Left kidney (tissue), 2 donors: ENCODE measurements around the gene SGPL1. TPM values are rescaled to one million over a fixed set of nuclear protein-coding genes. Genes with fewer than 3 reads are reported as not detected.

Source experiments
- DNase-seq: peaks from one replicate; pipeline ENCODE4 v3.0.0-alpha.2; 2013
- polyA plus RNA-seq: library from polyadenylated mRNA; unstranded; fragments of 120-200 nt; gene quantifications from one replicate; pipeline ENCODE4 v1.2.1, GENCODE V29; 2013; ENCODE audit not compliant: insufficient read length

SGPL1 gene
- polyA plus RNA-seq, 1 donor, result 78.4 TPM

DNA sequence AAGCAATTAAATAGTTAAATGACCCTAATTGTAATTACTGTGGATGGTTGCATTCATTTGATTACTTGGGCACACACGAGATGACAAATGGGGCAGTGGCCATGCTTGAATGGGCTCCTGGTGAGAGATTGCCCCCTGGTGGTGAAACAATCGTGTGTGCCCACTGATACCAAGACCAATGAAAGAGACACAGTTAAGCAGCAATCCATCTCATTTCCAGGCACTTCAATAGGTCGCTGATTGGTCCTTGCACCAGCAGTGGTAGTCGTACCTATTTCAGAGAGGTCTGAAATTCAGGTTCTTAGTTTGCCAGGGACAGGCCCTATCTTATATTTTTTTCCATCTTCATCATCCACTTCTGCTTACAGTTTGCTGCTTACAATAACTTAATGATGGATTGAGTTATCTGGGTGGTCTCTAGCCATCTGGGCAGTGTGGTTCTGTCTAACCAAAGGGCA is 64.4 kb downstream of the SGPL1 start:
- DNase-seq, result peak; percentile 77

DNA sequence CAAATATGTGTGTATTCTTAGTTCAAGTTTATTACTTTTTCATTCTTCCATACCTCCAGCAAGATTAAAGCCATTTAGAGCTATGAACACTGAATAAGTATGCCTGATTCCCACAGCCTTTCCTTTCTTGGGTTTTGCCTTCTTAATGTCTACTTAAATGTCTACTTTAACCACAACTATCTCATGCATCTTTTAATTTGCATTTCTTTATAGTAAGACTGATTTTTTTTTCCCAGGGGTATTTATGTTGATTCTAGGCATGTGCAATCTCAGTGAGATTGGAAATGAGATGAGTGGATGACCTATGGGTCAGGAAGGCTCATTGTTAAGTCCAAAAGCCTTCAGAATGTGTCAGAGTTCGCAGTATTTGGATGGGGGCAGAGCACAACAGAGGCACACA is 69.0 kb downstream of the SGPL1 start:
- DNase-seq, result no peak

DNA sequence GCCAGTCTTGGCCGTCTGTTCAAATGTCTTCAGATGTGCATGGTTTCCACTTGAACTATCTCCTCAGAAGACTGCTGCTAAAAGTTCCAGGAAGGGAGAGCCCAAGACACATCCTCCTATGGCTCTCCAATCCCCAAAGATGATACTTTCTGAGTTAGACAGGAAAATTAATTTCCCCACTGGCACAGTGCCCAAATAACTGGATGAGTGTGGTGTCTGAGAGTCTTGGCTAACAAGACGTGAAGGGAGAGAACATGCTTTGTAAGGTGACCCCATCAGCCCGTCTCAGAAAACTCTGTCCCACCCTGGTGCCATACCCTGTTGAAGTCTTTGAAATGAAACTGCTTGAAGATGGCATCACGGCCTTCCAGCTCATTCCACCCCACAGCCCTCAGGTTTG is 69.7 kb downstream of the SGPL1 start:
- DNase-seq, result no peak

DNA sequence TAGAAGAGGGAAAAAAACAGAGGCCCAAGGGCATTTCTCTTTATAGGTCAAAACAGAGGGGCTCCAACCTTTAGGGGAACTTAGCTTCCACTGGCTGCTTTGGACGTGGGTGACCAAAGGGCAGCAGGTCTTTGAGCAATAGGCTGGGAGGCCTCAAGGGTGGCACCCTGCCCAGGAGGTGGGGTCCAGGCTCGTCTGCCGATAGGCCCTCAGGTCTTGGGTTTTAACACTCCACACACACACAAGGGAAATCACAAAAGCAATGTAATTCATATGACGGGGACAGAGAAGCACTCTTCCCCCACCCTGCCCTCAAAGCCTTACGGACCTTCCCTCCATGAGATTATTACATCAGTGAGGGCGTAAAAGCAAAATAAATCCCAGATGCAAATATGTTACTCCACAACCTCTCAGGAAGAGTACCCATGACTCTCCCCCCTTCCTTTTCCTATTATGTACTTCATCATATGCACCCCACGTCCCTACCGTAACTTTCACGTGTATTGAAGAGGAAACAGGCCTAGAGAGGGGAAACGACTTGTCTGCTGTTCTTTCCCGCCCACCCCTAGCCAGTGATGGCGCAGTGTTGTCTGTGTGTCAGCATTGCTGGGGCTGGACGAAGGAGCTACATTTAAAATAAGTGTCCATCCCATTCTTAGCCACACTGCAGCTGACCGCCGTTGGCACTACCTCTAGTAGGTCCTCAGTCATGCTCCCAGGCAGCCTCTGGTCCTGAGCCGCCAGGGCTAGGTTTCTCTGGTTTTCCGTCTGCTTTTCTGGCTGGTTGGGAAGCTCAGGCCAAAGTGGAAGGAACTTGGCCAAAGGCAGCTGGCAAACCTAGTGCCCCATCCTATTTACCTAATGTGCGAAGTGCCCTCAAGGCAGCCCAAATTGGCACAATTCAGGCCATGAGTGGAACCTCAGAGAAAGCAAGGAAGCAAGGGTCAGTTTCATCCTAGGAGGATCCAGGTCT is 70.5 kb downstream of the SGPL1 start:
- no peak for DNase-seq

DNA sequence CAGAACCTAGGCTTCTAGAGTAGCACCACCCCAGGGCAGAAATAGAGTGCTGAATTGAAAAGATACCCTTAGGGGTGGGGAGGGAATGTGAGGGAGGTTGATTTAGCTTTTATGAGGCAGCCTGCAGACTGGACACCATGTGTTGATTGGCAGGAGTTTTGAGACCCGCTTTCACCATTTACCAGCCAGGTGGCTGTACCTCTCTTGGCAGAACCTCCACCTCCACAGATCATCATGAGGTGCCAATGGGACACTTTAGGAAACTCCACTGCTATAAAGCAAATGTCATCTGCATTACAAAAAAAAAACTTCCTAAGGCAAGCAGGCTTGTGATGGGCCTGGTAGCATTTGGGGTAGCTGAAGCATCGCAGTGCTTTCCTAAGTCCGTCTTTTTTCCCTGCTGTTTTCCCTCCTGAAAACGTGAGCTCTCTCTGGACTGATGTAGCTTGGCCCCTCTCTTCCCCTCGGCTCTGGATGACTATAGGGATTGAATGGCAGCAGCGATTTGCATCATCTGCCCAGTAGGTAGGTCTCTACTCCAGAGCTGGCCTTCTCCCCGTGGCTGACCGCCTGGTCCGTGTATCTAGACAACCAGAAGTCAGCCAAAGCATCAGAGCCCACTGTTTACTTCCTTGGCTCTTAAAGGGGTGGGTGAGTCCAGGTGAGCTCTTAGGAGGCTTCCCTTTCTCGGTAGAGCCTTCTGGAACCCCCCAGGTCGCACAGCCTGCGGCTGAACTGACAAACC is 71.3 kb downstream of the SGPL1 start:
- DNase-seq, result no peak

DNA sequence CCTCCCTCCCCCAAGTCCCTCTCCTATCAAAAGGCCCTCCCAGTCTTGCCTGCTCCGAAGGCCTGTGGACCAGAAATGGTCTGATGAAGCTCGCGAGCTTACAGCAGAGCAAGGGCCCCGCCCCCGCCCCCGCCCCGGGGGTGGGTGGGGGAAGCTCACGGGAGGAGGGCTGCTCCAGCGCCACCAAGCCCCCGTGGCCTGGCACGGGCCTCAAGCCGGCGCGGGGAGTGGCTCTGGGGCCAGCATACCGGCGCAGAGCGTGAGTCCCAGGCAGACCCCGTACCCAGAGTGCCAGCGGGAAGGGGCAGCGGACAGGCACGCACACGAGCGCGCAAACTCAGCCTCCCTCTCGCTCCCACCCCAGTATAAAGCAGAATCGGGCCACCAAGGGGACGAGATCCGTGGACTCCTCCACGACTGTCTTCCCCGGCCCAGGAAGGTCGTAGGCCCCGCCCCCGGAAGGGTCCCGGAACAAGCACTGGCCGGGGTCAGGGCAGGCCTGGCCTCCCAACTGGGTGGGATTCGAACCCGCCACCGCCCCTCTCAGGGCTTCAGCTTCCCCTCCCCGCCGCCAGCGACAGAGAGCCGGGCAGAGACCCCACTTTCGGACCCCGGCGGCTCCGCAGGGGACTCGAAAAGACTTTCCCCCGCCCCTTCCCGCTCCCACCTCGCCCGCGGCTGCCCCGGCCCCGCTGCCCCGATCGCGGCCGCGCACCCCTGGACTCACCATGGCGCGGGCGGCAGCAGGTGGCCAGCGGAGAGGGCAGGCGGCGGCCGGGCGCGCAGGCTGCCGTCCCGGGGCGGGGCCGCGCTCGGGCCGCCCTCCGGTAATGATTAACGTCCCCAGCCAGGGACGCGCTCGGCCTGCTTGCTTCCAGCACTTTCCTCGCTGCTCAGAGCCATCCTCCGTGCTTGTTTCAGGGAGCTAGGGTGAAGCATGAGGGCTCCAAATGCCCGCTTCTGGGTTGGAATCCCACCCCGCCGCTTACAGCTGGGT is 72.4 kb downstream of the SGPL1 start, which contains the start of gene PCBD1:
Gene PCBD1 (minus strand): TSS at position 762 of the 997 bp plus-strand sequence. CDS start 32 bp downstream, at position 730.
- peak; percentile 76 for DNase-seq

DNA sequence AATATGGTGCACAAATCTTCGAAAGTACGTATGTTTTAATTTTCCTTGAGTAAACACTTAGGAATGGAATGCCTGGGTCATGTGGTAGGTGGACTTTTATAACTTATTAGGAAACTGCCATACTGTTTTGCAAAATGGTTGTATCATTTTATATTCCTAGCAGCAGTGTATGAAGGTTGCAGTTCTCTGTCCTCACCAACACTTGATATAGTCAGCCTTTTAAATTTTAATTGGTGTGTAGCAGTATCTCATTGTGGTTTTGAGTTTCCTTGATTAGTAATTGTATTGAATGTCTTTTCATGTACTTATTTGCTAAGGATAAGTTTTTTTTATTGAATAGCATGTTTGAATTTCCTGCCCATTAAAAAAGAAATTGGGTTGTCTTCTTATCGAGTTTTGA is 73.5 kb downstream of the SGPL1 start:
- DNase-seq, result no peak

DNA sequence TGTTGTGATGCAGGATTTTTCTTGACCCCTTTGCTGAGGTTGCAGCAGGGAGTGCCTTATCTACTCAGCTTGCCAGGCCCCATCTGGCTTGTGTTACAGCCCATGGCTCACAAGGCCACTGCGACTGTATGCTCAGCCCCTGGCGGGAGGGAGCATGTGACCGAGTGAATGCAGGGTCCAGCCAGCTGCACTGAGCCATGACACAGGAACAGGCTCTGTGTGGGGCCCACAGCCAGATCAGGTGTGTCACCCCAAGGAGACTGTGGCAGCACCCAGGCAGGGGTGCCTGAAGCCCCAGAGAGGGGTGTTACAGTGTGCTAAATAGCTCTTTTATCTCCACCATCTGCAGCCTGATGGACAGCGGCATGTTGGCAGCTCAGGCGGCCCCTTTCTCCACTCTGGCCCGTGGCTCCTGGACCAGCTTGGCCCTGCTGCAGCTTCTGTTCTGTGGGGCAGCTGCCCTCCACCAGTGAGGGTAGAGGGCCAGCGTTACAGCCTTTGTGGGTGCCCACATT is 75.2 kb downstream of the SGPL1 start:
- DNase-seq, result peak; percentile 57

DNA sequence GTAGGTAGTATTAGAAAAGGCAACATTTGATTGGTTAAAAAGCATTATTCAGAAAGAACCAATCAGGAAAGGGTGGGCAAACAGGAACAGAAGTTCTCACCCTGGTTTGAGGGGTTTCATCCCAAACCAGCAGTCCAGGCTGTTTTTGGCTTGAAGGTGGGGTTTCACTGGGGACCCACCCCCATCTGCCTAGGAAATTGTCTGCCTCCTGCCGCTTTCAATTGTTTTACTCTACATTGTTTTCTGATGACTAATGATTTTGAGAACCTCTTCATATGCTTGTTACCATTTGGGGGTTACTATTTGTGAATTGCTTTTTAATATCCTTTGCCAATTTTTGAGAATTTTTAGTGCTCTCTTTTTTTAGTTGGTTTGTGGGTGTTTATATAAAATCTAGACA is 75.9 kb downstream of the SGPL1 start:
- DNase-seq, result no peak

DNA sequence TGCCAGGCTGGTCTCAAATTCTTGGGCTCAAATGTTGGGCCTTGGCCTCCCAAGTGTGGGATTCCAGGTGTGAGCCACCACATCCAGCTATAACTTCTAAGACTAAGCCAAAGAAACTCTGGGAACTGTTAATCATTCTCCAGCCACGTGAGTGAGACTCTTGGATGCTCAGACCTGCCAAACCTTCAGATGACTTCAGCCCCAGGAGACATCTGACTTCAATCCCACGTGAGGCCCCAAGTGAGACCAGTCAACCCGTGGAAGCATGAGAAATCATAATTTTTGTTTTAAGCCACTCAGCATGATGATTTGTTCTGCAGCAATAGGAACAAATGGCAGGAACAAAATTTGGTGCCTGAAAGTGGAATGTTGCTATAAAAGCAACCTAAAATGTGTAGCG is 76.9 kb downstream of the SGPL1 start:
- DNase-seq, result no peak

DNA sequence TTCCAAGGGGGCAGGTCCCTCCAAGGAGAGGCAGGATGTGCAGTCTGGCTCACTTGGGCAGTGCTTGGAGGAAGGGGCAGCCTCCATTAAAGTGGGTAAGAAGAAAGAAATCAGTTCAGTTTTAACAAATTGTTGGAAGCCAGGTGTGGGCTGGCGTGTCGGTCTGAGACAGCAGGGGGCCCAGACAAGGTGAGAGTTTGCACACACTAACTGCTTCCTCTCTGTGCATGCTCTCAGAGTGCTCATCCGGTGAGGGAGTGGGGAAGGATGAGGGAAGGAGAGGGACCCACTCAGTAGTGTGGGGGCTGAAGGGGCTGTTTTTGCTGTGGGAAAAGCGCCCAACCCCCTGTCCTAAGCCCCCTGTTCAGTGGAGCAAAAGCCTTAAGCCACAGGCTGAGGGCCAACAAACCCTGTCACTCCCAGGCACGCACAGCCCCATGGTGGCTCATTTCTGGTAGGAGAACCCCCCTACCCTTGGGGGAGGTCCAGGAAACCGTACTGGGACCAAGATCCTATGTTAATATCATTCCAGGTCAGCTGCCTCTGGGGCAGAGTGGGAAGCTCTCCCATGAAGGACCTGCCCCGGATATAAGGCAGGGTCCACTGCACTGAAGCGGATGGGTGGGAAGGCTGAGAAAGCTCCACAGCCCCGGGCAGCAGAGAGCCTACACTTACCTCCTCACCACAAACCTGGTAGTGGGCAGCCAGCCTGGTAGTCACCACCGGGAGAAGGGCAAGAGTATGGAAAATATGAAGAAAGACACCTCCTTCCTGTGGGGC is 77.7 kb downstream of the SGPL1 start:
- no peak for DNase-seq

DNA sequence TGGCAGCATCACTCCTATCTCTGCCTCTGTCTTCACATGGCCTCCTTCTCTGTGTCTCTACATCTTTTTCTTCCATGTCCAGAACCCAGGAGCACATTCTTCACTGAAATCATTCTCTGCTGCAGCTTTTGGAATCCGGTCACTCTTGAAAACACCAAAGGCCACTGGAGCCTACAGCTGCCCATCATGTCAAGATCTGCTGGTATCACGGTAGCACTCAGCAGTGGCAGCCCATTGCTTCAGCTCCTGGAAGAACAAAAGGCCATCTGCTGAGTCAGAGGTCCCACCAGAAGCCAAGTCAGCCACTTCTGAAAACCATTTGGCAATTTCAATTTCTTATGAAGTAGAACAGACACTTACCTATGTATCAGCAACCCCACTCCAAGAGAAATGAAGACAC is 78.7 kb downstream of the SGPL1 start:
- no peak for DNase-seq

DNA sequence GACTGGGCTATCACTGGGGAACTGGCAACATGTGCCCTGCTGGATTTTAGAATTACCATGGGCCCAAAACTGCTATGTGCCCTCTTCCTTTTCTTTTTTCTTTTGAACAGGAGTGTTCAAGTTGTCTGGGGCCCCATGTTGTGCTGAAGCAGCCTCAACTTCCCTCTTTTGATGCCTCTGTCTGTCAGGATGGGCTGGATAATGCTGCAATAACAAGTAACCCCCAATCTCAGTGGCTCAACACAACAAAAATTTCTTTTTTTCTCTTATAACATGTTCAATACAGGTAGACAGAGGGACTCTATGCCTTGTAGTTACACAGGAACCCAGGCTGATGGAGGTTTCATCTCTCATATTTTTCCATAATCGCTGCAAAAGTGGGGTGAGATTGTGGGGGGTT is 80.8 kb downstream of the SGPL1 start:
- no peak for DNase-seq

DNA sequence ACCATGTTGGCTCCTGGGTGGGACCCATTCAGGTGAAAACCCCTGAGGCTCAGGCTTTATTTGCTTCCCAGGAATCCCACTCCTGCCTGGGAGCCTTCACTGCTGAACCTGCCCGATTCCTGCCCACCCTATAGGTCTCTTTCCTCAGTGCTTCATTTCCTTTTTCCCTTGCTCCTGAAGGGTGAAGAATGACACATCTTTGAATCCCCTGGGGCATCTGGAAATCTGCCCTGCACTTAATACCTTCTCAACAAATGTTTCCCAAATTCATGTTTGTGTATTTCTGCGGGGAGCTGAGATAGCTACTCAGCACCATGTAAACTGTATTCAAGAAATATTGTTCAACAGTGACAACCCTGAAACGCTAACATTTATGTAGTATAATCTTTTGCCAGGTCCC is 82.9 kb downstream of the SGPL1 start:
- no peak for DNase-seq

DNA sequence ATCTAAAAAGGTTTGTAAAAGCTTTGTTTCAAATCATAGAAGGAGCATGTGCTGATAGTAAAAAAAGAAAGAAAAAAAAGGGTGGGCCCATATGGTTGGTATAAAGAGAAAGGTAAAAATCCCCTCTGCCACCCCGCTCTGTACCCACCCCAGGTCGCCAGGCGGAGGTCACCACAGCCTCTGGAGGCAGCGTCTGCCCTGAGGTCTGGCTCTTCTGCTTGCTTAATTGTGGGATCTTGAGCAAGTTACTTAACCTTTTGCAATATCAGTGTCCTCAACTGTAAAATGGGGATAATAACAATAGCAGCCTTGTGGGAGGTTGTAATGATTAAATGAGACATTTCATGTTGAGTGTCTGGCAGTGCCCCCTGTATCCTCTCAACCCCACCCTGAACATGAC is 83.3 kb downstream of the SGPL1 start:
- no peak for DNase-seq

DNA sequence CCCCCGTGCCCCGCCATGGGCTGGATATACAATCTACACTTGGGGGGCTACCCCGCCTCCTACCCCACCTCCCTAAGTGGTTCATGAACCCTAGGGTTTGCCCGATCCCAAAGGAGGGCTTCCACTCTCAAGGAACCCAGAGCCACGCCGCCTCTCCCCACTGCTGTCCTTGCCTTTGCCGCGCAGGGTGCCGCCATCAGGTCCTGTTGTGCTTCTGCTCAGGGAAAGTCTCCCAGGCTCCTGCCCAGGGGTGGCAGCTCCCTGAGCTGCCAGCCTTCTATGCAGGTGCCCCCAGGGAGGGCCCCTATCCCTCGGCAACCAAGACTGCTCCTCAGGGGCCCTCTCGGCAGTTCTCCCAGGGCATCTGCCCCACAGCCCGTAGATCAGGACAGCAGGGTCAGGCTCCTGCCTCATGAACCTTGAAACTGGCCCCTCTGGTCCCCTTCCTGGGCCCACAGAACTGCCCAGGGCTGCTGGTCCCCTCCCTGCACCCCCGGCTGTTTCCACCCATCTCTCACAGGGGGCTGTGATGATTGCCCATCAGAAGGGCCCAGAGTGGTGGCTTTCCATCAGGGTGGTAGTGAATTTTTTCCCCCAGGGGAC is 85.6 kb downstream of the SGPL1 start:
- no peak for DNase-seq

DNA sequence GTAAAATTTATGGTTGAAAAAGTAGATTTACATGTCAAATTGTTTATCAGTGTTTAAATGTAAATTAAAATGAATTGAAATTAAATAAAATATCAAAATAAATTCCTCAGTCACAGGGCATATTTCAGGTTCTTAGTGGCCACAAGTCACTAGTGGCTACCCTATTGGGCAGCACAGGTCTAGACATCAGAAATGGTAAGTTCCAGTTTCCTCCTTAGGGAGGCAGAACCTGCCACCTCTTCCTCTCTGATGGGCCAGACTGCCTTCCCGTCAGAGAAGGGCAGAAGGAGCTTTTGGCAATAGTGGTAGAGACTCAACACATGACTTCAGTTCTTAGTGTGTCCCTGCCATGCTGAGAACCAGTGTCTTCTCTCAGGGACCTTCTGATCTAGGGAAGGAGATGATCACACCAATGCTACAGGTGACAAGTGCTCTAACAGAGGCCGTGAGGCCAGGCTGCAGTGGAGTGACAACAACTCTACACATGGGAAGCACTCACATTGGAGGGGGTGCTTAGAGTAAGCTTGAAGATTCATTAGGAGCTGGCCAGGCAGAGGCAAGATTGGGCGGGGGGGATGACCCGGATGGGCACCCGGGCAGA is 87.0 kb downstream of the SGPL1 start:
- DNase-seq, result no peak

DNA sequence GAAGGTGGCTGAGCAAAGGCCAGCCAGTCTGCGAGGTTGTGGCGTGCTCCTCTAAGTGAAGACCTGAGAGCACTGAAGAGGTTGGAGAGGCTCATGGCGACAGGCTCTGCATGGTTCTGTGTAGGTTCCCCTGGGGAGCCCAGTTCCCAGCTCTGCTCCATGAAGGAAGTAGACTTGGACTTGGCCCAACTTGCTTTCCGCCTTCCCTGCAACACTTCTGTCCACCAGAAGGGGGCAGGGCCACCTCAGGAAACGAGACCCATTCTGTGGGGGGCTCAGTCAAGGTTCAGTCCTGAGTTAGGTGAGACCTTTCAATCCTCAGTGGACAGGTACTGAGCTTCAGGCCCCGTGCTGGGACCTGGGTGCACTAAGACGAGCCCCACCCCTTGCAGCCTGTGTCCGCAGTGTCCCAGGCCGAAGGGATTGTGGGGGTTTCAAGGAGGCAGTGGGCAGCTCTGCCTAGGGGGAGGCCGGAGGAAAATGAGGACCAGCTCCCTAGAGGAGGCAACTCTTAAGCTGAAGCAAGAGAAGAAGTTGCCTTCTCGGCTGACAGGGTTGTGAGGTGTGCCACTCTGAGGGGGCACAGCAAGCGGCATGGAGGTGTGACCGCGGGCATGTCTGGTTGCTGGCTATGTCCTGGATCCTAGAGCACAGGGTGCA is 87.6 kb downstream of the SGPL1 start:
- peak; percentile 54 for DNase-seq
